SK-N-SH (cell line): ENCODE measurements around the gene FMNL2. TPM values are rescaled to one million over a fixed set of nuclear protein-coding genes. Genes with fewer than 3 reads are reported as not detected.

Experiments used
- CTCF ChIA-PET: fragments of 300-600, 350-600 bp; formaldehyde crosslinking; extraction: SDS; loops from one replicate; lab custom pipeline; 2021; lab: Yijun Ruan, JAX
- POLR2A ChIA-PET: fragments of 350-600 bp; sonication (Branson Sonifier 250); formaldehyde crosslinking; extraction: SDS; loops from one replicate; lab custom pipeline; 2020; ENCODE audit warnings: antibody characterized with exemption, inconsistent platforms; lab: Yijun Ruan, JAX
- DNase-seq: peaks from one replicate; pipeline ENCODE4 v3.0.0; 2012
- H2AFZ ChIP-seq: fragments of 200-600 bp; sonication (generic); 2 replicates; pipeline ENCODE4 v1.8.1; 2016; ENCODE audit warnings: antibody characterized with exemption, mild to moderate bottlenecking, low read depth
- H3F3A ChIP-seq: fragments of 200-600 bp; sonication (generic); replicated peaks from 2 replicates; pipeline ENCODE3; 2016; ENCODE audit warnings: antibody characterized with exemption, mild to moderate bottlenecking; ENCODE audit not compliant: insufficient read depth
- H3K27ac ChIP-seq, 2 experiments: fragments of 200-500 bp in 1 of 2; fragments of 200-600 bp in 1 of 2; sonication (Bioruptor generic) in 1 of 2; sonication (generic), shearing (Covaris generic) in 1 of 2; 2 replicates each; pipeline versions ENCODE4 v1.5.1 to v1.6.1; 2014 to 2016; ENCODE audit warnings: low read depth in 2 of 2, inconsistent platforms in 1 of 2, low read length in 1 of 2, mild to moderate bottlenecking in 1 of 2, mixed read lengths in 1 of 2
- H3K27me3 ChIP-seq: fragments of 200-600 bp; sonication (generic), shearing (Covaris generic); 2 replicates; pipeline ENCODE4 v1.6.1; 2016; ENCODE audit warnings: mixed run types; ENCODE audit not compliant: insufficient read depth
- H3K36me3 ChIP-seq, 2 experiments: fragments of 200-500 bp in 1 of 2; fragments of 200-600 bp in 1 of 2; sonication (Bioruptor generic) in 1 of 2; sonication (generic) in 1 of 2; replicated peaks in 1 of 2; 2 replicates each; pipeline versions ENCODE3 to v1.5.1; 2014 to 2016; ENCODE audit warnings: low read length in 1 of 2, mild to moderate bottlenecking in 1 of 2; ENCODE audit not compliant: insufficient read depth in 2 of 2, control insufficient read depth in 1 of 2
- H3K4me1 ChIP-seq, 2 experiments: fragments of 200-500 bp in 1 of 2; fragments of 200-600 bp in 1 of 2; sonication (Bioruptor generic) in 1 of 2; sonication (generic), shearing (Covaris generic) in 1 of 2; 2 replicates each; pipeline versions ENCODE4 v1.5.1 to v1.6.1; 2014 to 2016; ENCODE audit warnings: low read depth in 1 of 2, low read length in 1 of 2, mixed run types in 1 of 2; ENCODE audit not compliant: insufficient read depth in 2 of 2, control insufficient read depth in 1 of 2
- H3K4me2 ChIP-seq: fragments of 200-600 bp; sonication (generic), shearing (Covaris generic); 2 replicates; pipeline ENCODE4 v1.6.1; 2017; ENCODE audit warnings: mixed run types
- H3K4me3 ChIP-seq, 2 experiments: fragments of 200-500 bp in 1 of 2; fragments of 200-600 bp in 1 of 2; sonication (Bioruptor generic) in 1 of 2; sonication (generic), shearing (Covaris generic) in 1 of 2; 2 replicates each; pipeline versions ENCODE4 v1.5.1 to v1.8.1; 2014 to 2016; ENCODE audit warnings: low read depth in 2 of 2, inconsistent platforms in 1 of 2, low read length in 1 of 2, mild to moderate bottlenecking in 1 of 2, mixed read lengths in 1 of 2, moderate library complexity in 1 of 2
- H3K79me2 ChIP-seq: fragments of 200-600 bp; sonication (generic); 2 replicates; pipeline ENCODE4 v1.8.1; 2017; ENCODE audit warnings: mild to moderate bottlenecking; ENCODE audit not compliant: insufficient read depth
- H3K9ac ChIP-seq: fragments of 200-600 bp; sonication (generic); 2 replicates; pipeline ENCODE4 v1.6.1; 2017; ENCODE audit warnings: mixed run types
- H3K9me2 ChIP-seq: fragments of 200-600 bp; sonication (generic); 2 replicates; pipeline ENCODE4 v1.6.1; 2017; ENCODE audit warnings: mixed run types
- H3K9me3 ChIP-seq: fragments of 200-600 bp; sonication (generic); 2 replicates; pipeline ENCODE4 v1.6.1; 2017; ENCODE audit warnings: mixed run types, mild to moderate bottlenecking, moderate library complexity
- H4K20me1 ChIP-seq: fragments of 200-600 bp; sonication (generic); 2 replicates; pipeline ENCODE4 v1.6.1; 2017; ENCODE audit warnings: mild to moderate bottlenecking, mixed run types; ENCODE audit not compliant: insufficient read depth
- EP300 ChIP-seq, 2 experiments: IDR thresholded peaks; 2 replicates each; pipeline versions ENCODE4 v1.4.0 to v1.6.1; 2012; ENCODE audit warnings: borderline replicate concordance in 1 of 2, low read depth in 1 of 2, low read length in 1 of 2
- FOXM1 ChIP-seq: IDR thresholded peaks from 2 replicates; pipeline ENCODE4 v1.4.0; 2012; ENCODE audit warnings: low read depth, mild to moderate bottlenecking
- GATA2 ChIP-seq: sonication (generic); formaldehyde crosslinking; IDR thresholded peaks from 2 replicates; pipeline ENCODE4 v1.5.0; 2020; ENCODE audit warnings: mild to moderate bottlenecking, missing genetic modification reagents
- NRF1 ChIP-seq: IDR thresholded peaks from 2 replicates; pipeline ENCODE4 v1.6.1; 2012; ENCODE audit warnings: low read depth, mild to moderate bottlenecking, low read length
- RCOR1 ChIP-seq: fragments of 150-350 bp; IDR thresholded peaks from 2 replicates; pipeline ENCODE4 v1.6.1; 2017; ENCODE audit warnings: antibody characterized with exemption, low read length
- REST ChIP-seq: IDR thresholded peaks from 2 replicates; pipeline ENCODE4 v1.6.1; 2012; ENCODE audit warnings: mild to moderate bottlenecking, low read depth, low read length, moderate library complexity
- RFX5 ChIP-seq: IDR thresholded peaks from 2 replicates; pipeline ENCODE4 v1.6.1; 2012; ENCODE audit warnings: mild to moderate bottlenecking, improper control_type of control experiment, low read length
- RXRA ChIP-seq: IDR thresholded peaks from 2 replicates; pipeline ENCODE4 v1.4.0; 2012; ENCODE audit warnings: low read depth, mild to moderate bottlenecking, borderline replicate concordance
- SIN3A ChIP-seq: IDR thresholded peaks from 2 replicates; pipeline ENCODE4 v1.6.1; 2012; ENCODE audit warnings: low read depth, mild to moderate bottlenecking, low read length, moderate library complexity, borderline replicate concordance
- TCF12 ChIP-seq: IDR thresholded peaks from 2 replicates; pipeline ENCODE4 v1.4.0; 2012
- YY1 ChIP-seq: IDR thresholded peaks from 2 replicates; pipeline ENCODE4 v1.4.0; 2012; ENCODE audit warnings: low read depth, mild to moderate bottlenecking
- ZBTB33 ChIP-seq: IDR thresholded peaks from 2 replicates; pipeline ENCODE4 v1.4.0; 2012; ENCODE audit warnings: low read depth, borderline replicate concordance
- WGBS: methylation state at CpG from one replicate; pipeline ENCODE4 v1.1.6; 2017; ENCODE audit warnings: low lambda C conversion rate; 5-methylcytosine and 5-hydroxymethylcytosine counted together
- polyA plus RNA-seq, 3 experiments: library from polyadenylated mRNA; depleted of rRNA; stranded (reverse); fragments of >200 nt; gene quantifications; 2 replicates each; pipeline ENCODE4 v1.2.3, GENCODE V29; 2012
- TF ChIP-seq, protein P1 (sequence below): IDR thresholded peaks from 2 replicates; pipeline ENCODE4; 2012
- TF ChIP-seq, protein P2 (sequence below): fragments of 150-350 bp; IDR thresholded peaks from 2 replicates; pipeline ENCODE4 v1.6.1; 2017; ENCODE audit warnings: antibody characterized with exemption, low read length, low read depth, borderline replicate concordance
- TF ChIP-seq, protein P3 (sequence below): fragments of 200-600 bp; sonication (generic); IDR thresholded peaks from 2 replicates; pipeline ENCODE4 v1.6.1; 2017; ENCODE audit warnings: antibody characterized with exemption, mild to moderate bottlenecking, moderate library complexity

The FMNL2 gene
- polyA plus RNA-seq, 1 of the 3 experiments (the other 2 are of a cell fraction): 14.5 TPM

DNA sequence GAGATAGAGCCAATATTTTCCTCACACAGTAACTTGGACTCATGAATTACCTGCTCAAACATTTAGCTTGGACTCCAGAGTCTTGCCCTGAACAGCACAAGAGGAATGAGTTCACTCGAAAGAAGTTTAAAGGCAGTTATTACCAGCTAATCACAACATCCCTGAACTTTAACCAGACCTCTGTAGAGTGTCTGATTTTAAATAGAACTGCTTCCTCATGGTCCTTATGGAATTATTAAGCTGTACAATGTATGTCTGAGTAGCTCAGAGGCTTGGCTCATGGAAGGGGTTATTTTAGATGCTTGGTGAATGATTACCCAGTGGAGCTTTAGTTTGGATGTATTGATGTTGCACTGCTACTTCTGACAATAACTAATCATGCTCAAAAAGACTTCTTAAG, 183.1 kb downstream of the FMNL2 start:
- no peak overlapping the region for H3K9ac ChIP-seq
- peaks cover 12 to 22% of the 10 kb centered on the region in 2 experiments; a peak in 3 of 4 replicates for H3K4me1 ChIP-seq
- TF ChIP-seq RCOR1: no peak
- no peak for TF ChIP-seq REST
- no peak for TF ChIP-seq FOXM1
- TF ChIP-seq RXRA: no peak
- TF ChIP-seq EP300 (IDR thresholded peaks at IDR 0.05; ENCODE audit: borderline replicate concordance in 1 of 2, low read depth in 1 of 2, low read length in 1 of 2): no peak
- TF ChIP-seq TCF12: no peak
- TF ChIP-seq, protein P1, sequence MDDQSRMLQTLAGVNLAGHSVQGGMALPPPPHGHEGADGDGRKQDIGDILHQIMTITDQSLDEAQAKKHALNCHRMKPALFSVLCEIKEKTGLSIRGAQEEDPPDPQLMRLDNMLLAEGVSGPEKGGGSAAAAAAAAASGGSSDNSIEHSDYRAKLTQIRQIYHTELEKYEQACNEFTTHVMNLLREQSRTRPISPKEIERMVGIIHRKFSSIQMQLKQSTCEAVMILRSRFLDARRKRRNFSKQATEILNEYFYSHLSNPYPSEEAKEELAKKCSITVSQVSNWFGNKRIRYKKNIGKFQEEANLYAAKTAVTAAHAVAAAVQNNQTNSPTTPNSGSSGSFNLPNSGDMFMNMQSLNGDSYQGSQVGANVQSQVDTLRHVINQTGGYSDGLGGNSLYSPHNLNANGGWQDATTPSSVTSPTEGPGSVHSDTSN: no peak
- no peak for TF ChIP-seq SIN3A
- TF ChIP-seq ZBTB33: no peak
- TF ChIP-seq, protein P2, sequence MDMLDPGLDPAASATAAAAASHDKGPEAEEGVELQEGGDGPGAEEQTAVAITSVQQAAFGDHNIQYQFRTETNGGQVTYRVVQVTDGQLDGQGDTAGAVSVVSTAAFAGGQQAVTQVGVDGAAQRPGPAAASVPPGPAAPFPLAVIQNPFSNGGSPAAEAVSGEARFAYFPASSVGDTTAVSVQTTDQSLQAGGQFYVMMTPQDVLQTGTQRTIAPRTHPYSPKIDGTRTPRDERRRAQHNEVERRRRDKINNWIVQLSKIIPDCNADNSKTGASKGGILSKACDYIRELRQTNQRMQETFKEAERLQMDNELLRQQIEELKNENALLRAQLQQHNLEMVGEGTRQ: no peak
- no peak for TF ChIP-seq NRF1
- no peak for TF ChIP-seq YY1
- TF ChIP-seq GATA2: no peak
- TF ChIP-seq RFX5: no peak
- TF ChIP-seq, protein P3, sequence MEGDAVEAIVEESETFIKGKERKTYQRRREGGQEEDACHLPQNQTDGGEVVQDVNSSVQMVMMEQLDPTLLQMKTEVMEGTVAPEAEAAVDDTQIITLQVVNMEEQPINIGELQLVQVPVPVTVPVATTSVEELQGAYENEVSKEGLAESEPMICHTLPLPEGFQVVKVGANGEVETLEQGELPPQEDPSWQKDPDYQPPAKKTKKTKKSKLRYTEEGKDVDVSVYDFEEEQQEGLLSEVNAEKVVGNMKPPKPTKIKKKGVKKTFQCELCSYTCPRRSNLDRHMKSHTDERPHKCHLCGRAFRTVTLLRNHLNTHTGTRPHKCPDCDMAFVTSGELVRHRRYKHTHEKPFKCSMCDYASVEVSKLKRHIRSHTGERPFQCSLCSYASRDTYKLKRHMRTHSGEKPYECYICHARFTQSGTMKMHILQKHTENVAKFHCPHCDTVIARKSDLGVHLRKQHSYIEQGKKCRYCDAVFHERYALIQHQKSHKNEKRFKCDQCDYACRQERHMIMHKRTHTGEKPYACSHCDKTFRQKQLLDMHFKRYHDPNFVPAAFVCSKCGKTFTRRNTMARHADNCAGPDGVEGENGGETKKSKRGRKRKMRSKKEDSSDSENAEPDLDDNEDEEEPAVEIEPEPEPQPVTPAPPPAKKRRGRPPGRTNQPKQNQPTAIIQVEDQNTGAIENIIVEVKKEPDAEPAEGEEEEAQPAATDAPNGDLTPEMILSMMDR: no peak
- H3K79me2 ChIP-seq: peaks cover 13% of the 10 kb centered on the region; the same call in 1 of the 2 replicates
- no peak overlapping the region for H3K4me3 ChIP-seq
- H3K36me3 ChIP-seq: no peaks in the 10 kb centered on the region
- peaks cover 26% of the 10 kb centered on the region for H3F3A ChIP-seq
- H3K9me3 ChIP-seq: no peaks in the 10 kb centered on the region
- no peaks in the 10 kb centered on the region for H3K9me2 ChIP-seq
- CTCF ChIA-PET: interaction anchor here (1.6 kb wide), 1 partner anchor 173 kb away, joined by 3 read pairs; no protein-coding TSS in a partner anchor
- H3K27me3 ChIP-seq: no peaks in the 10 kb centered on the region
- H2AFZ ChIP-seq: no peak overlapping the region
- no peak for DNase-seq
- H3K4me2 ChIP-seq: no peak overlapping the region
- POLR2A ChIA-PET: no interaction called here
- H4K20me1 ChIP-seq: peaks cover 11% of the 10 kb centered on the region; the same call in 1 of the 2 replicates
- 92% methylated on average over 1 of the region's 1 CpG for whole genome bisulfite sequencing
- H3K27ac ChIP-seq: no peak overlapping the region
